ENCODE measurements around the gene ATP2A3. TPM values are rescaled to one million over a fixed set of nuclear protein-coding genes. Genes with fewer than 3 reads are reported as not detected.

The ATP2A3 gene
- total and polyA plus RNA-seq, 12 donors: 1.3 to 29.1 (median 15.9) TPM

- no peak for TF ChIP-seq CTCF (IDR thresholded peaks at IDR 0.05)
- TF ChIP-seq POLR2A (IDR thresholded peaks at IDR 0.05): no peak
- no peak overlapping the region for H3K27ac ChIP-seq
- WGBS, 4 donors: 24 to 32% (median 31%) methylated on average over 20 to 68 of the region's 68 CpGs
- peak overlapping the region in 1 of 4 donors; percentile 44 for H3K4me3 ChIP-seq
- no peaks in the 10 kb centered on the region for H3K36me3 ChIP-seq (replicated peaks in 1 of 2)
- DNase-seq: peak in 6 of 7 donors; percentile 63 to 85 (median 76)
- peaks cover 4 to 10% of the 10 kb centered on the region in 2 donors for H3K4me1 ChIP-seq (replicated peaks in 1 of 2)
- H3K27me3 ChIP-seq: no peaks in the 10 kb centered on the region
- intact Hi-C loops (cut with DNase I): no loop called here
- no peaks in the 10 kb centered on the region for H3K9me3 ChIP-seq (replicated peaks in 1 of 3)
Measured at GRCh38 chr17:3944485-3945388, 19.5 kb downstream of the ATP2A3 start.

- no peak overlapping the region for H3K27ac ChIP-seq
- no peaks in the 10 kb centered on the region for H3K27me3 ChIP-seq
- 88 to 93% (median 90%) methylated on average over 15 to 23 of the region's 23 CpGs for WGBS, 4 donors
- peaks cover 4 to 10% of the 10 kb centered on the region in 2 donors for H3K4me1 ChIP-seq (replicated peaks in 1 of 2)
- intact Hi-C loops (cut with DNase I): no loop called here
- no peak overlapping the region for H3K4me3 ChIP-seq
- no peak for TF ChIP-seq CTCF (IDR thresholded peaks at IDR 0.05)
- TF ChIP-seq POLR2A (IDR thresholded peaks at IDR 0.05): no peak
- DNase-seq: no peak
- H3K36me3 ChIP-seq (replicated peaks in 1 of 2): no peaks in the 10 kb centered on the region
- no peaks in the 10 kb centered on the region for H3K9me3 ChIP-seq (replicated peaks in 1 of 3)
Measured at GRCh38 chr17:3943240-3943891, 20.9 kb downstream of the ATP2A3 start.

- intact Hi-C loops (cut with DNase I): no loop called here
- no peak overlapping the region for H3K27ac ChIP-seq
- no peak for DNase-seq
Measured at GRCh38 chr17:3940965-3941698, 23.1 kb downstream of the ATP2A3 start.

More at GRCh38 chr17:3940965-3941698, 23.1 kb downstream of the ATP2A3 start:
- Histone ChIP-seq H3K9me3 (replicated peaks in 1 of 3) (no peaks in the 10 kb centered on the region), H3K27me3 (no peaks in the 10 kb centered on the region), H3K4me3 (no peak overlapping the region), H3K36me3 (replicated peaks in 1 of 2) (no peaks in the 10 kb centered on the region), H3K4me1 (replicated peaks in 1 of 2) (peaks cover 4 to 10% of the 10 kb centered on the region in 2 donors)
- TF ChIP-seq CTCF (IDR thresholded peaks at IDR 0.05) (no peak), POLR2A (IDR thresholded peaks at IDR 0.05) (no peak)
- WGBS, 4 donors: 90 to 97% (median 93%) methylated on average over 19 to 48 of the region's 48 CpGs

Measured in adrenal gland (tissue), 12 donors.